ENCODE measurements around the gene DHCR24. TPM values are rescaled to one million over a fixed set of nuclear protein-coding genes. Genes with fewer than 3 reads are reported as not detected.

Gene DHCR24
- total and polyA plus RNA-seq, 2 of the 13 experiments (the other 11 are each of a cell fraction or from before 2014, with no cell fraction given) = 374 to 448 TPM

GRCh38 chr1:54919367-54920359 lies 32.7 kb upstream of the DHCR24 start (continued):
- TF ChIP-seq ZNF205 (CRISPR knock-in tag; IDR thresholded peaks at IDR 0.05) (no peak), ZMYM4 (CRISPR knock-in tag; IDR thresholded peaks at IDR 0.05) (peak; percentile 26; the same call in 1 of the 2 replicates), ZFP82 (CRISPR knock-in tag; IDR thresholded peaks at IDR 0.05; ENCODE audit: borderline replicate concordance) (no peak), ZGPAT (CRISPR knock-in tag; IDR thresholded peaks at IDR 0.05) (peak; percentile 49), ZNF256 (CRISPR knock-in tag; conservative IDR thresholded peaks at IDR 0.05) (no peak), EP300 (IDR thresholded peaks at IDR 0.05; ENCODE audit: low read depth in 2 of 2, low read length in 2 of 2) (peak in 1 of 2 experiments; percentile 32; a peak in 1 of 4 replicates), EP300 (CRISPR knock-in tag; IDR thresholded peaks at IDR 0.05; ENCODE audit: borderline replicate concordance) (no peak), SSRP1 (CRISPR knock-in tag; IDR thresholded peaks at IDR 0.05) (no peak), SALL1 (CRISPR knock-in tag; IDR thresholded peaks at IDR 0.05) (peak; percentile 56; the same call in 1 of the 2 replicates), MTA1 (CRISPR knock-in tag; IDR thresholded peaks at IDR 0.05; ENCODE audit: borderline replicate concordance) (no peak), ARNTL (CRISPR knock-in tag; IDR thresholded peaks at IDR 0.05) (no peak), MED1 (CRISPR knock-in tag; IDR thresholded peaks at IDR 0.05) (peak; percentile 52), SIX1 (CRISPR knock-in tag; IDR thresholded peaks at IDR 0.05; ENCODE audit: borderline replicate concordance) (0 out of 2 replicates have a peak, but pooled peaks have one; percentile 24), GPBP1L1 (CRISPR knock-in tag; IDR thresholded peaks at IDR 0.05) (no peak), ZNF572 (CRISPR knock-in tag; IDR thresholded peaks at IDR 0.05) (no peak), RARG (CRISPR knock-in tag; IDR thresholded peaks at IDR 0.05; ENCODE audit: low read depth) (no peak), ADNP (CRISPR knock-in tag; IDR thresholded peaks at IDR 0.05) (peak; percentile 83; the same call in 1 of the 2 replicates), RELA (CRISPR knock-in tag; IDR thresholded peaks at IDR 0.05) (no peak), RXRB (CRISPR knock-in tag; IDR thresholded peaks at IDR 0.05; ENCODE audit: borderline replicate concordance) (peak; percentile 34; the same call in 1 of the 2 replicates), ARID5B (CRISPR knock-in tag; IDR thresholded peaks at IDR 0.05) (peak; percentile 82)
- TF ChIP-seq, protein P1, sequence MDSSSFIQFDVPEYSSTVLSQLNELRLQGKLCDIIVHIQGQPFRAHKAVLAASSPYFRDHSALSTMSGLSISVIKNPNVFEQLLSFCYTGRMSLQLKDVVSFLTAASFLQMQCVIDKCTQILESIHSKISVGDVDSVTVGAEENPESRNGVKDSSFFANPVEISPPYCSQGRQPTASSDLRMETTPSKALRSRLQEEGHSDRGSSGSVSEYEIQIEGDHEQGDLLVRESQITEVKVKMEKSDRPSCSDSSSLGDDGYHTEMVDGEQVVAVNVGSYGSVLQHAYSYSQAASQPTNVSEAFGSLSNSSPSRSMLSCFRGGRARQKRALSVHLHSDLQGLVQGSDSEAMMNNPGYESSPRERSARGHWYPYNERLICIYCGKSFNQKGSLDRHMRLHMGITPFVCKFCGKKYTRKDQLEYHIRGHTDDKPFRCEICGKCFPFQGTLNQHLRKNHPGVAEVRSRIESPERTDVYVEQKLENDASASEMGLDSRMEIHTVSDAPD (CRISPR knock-in tag; IDR thresholded peaks at IDR 0.05) = 0 out of 2 replicates have a peak, but pooled peaks have one; percentile 37

All from HepG2 (cell line).